H1 (cell line): ENCODE results near the gene RASA1. TPM values are rescaled to one million over a fixed set of nuclear protein-coding genes. Genes with fewer than 3 reads are reported as not detected.

ENCODE experiments used
- CTCF ChIA-PET: fragments of 300-600 bp; sonication (Branson Sonifier 250); formaldehyde crosslinking; loops from one replicate; lab custom pipeline; 2021; ENCODE audit not compliant: partially characterized antibody; lab: Charles Lee
- POLR2A ChIA-PET: fragments of 300-600 bp; sonication (Branson Sonifier 250); formaldehyde crosslinking; loops from one replicate; lab custom pipeline; 2021; ENCODE audit warnings: inconsistent platforms; ENCODE audit not compliant: partially characterized antibody; lab: Charles Lee
- DNase-seq, 2 experiments: peaks; one replicate each; pipeline versions ENCODE4 v3.0.0 to v3.0.0-alpha.2; 2010 to 2022; ENCODE audit warnings: low spot score in 2 of 2, low read depth in 1 of 2, mixed read lengths in 1 of 2
- FAIRE-seq: peaks from 2 replicates; lab custom pipeline; 2011; peaks lifted over from hg19 to GRCh38; lab: Jason Lieb, UNC
- H2AFZ ChIP-seq: 2 replicates; pipeline ENCODE4 v1.8.1; 2012; ENCODE audit warnings: low read length, inconsistent platforms
- H2AK5ac ChIP-seq: 2 replicates; pipeline ENCODE4 v1.6.1; 2013; ENCODE audit warnings: low read depth, low read length
- H2BK120ac ChIP-seq: replicated peaks from 2 replicates; pipeline ENCODE3; 2013; ENCODE audit warnings: low read depth, low read length, inconsistent platforms
- H2BK12ac ChIP-seq: 2 replicates; pipeline ENCODE4 v1.6.1; 2013; ENCODE audit warnings: low read depth, low read length
- H2BK15ac ChIP-seq: 2 replicates; pipeline ENCODE4 v1.6.1; 2013; ENCODE audit warnings: low read length
- H2BK20ac ChIP-seq: 2 replicates; pipeline ENCODE4 v1.6.1; 2013; ENCODE audit warnings: low read length
- H2BK5ac ChIP-seq: 2 replicates; pipeline ENCODE4 v1.6.1; 2013; ENCODE audit warnings: low read depth, low read length
- H3K14ac ChIP-seq: 2 replicates; pipeline ENCODE4 v1.6.1; 2013; ENCODE audit warnings: inconsistent platforms; ENCODE audit not compliant: insufficient read length
- H3K18ac ChIP-seq: 2 replicates; pipeline ENCODE4 v1.6.1; 2013; ENCODE audit warnings: low read length; ENCODE audit errors: extremely low read depth
- H3K23ac ChIP-seq: 2 replicates; pipeline ENCODE4 v1.6.1; 2013; ENCODE audit warnings: inconsistent platforms; ENCODE audit not compliant: insufficient read length
- H3K23me2 ChIP-seq: 2 replicates; pipeline ENCODE4 v1.6.1; 2013; ENCODE audit warnings: low read depth, low read length
- H3K27ac ChIP-seq: 2 replicates; pipeline ENCODE4 v1.6.1; 2011; ENCODE audit warnings: low read depth, low read length, inconsistent platforms
- H3K27me3 ChIP-seq, 4 experiments: replicated peaks in 1 of 4; 1 replicate in 1 of 4; 2 replicates in 3 of 4; pipeline versions ENCODE4 v1.6.1 to v1.8.1; 2011 to 2013; ENCODE audit warnings: low read length in 3 of 4, mild to moderate bottlenecking in 3 of 4, inconsistent platforms in 2 of 4, mixed read lengths in 2 of 4, moderate library complexity in 1 of 4; ENCODE audit not compliant: control insufficient read depth in 3 of 4, insufficient read depth in 3 of 4; ENCODE audit errors: extremely low read depth in 1 of 4
- H3K36me3 ChIP-seq, 4 experiments: 2 replicates each; pipeline versions ENCODE4 v1.6.1 to v1.8.1; 2011 to 2013; ENCODE audit warnings: mild to moderate bottlenecking in 4 of 4, low read length in 3 of 4, moderate library complexity in 2 of 4, control low read depth in 1 of 4, inconsistent platforms in 1 of 4; ENCODE audit not compliant: insufficient read depth in 4 of 4, control insufficient read depth in 2 of 4
- H3K4ac ChIP-seq: replicated peaks from 2 replicates; pipeline ENCODE3; 2013; ENCODE audit warnings: low read length, low read depth, mixed read lengths, inconsistent platforms; ENCODE audit not compliant: insufficient read length
- H3K4me1 ChIP-seq, 4 experiments: replicated peaks in 1 of 4; 1 replicate in 1 of 4; 2 replicates in 3 of 4; pipeline versions ENCODE4 v1.6.1 to v1.8.1; 2011 to 2013; ENCODE audit warnings: low read length in 3 of 4, inconsistent platforms in 2 of 4, mixed read lengths in 1 of 4; ENCODE audit not compliant: insufficient read depth in 4 of 4, control insufficient read depth in 3 of 4
- H3K4me2 ChIP-seq, 2 experiments: 2 replicates each; pipeline versions ENCODE4 v1.6.1 to v1.8.1; 2011 to 2013; ENCODE audit warnings: low read depth in 2 of 2, low read length in 2 of 2, control low read depth in 1 of 2, inconsistent platforms in 1 of 2, mild to moderate bottlenecking in 1 of 2; ENCODE audit not compliant: insufficient read depth in 1 of 2
- H3K4me3 ChIP-seq, 4 experiments: fragments of 200-600, 300-600 bp in 1 of 4; sonication (generic), shearing (Covaris generic), sonication (Bioruptor Twin) in 1 of 4; 2 replicates each; pipeline versions ENCODE4 v1.5.1 to v1.8.1; 2011 to 2016; ENCODE audit warnings: low read length in 4 of 4, low read depth in 3 of 4, control low read depth in 2 of 4, inconsistent platforms in 2 of 4, mild to moderate bottlenecking in 2 of 4, mixed read lengths in 1 of 4, moderate library complexity in 1 of 4; ENCODE audit not compliant: insufficient read depth in 2 of 4; ENCODE audit errors: extremely low read depth in 1 of 4
- H3K56ac ChIP-seq: replicated peaks from 2 replicates; pipeline ENCODE3; 2013; ENCODE audit warnings: low read depth, mild to moderate bottlenecking, mixed read lengths, low read length, inconsistent platforms; ENCODE audit not compliant: insufficient read length
- H3K79me1 ChIP-seq: 2 replicates; pipeline ENCODE4 v1.6.1; 2013; ENCODE audit warnings: low read depth, low read length, control low read depth
- H3K79me2 ChIP-seq, 2 experiments: 2 replicates each; pipeline versions ENCODE4 v1.6.1 to v1.8.1; 2012 to 2013; ENCODE audit warnings: low read length in 2 of 2, mild to moderate bottlenecking in 2 of 2, inconsistent platforms in 1 of 2; ENCODE audit not compliant: insufficient read depth in 2 of 2, control insufficient read depth in 1 of 2
- H3K9ac ChIP-seq, 4 experiments: replicated peaks in 1 of 4; 1 replicate in 1 of 4; 2 replicates in 3 of 4; pipeline versions ENCODE4 v1.6.1 to v1.8.1; 2011 to 2013; ENCODE audit warnings: low read depth in 3 of 4, low read length in 3 of 4, control low read depth in 2 of 4, mild to moderate bottlenecking in 2 of 4, moderate library complexity in 2 of 4, inconsistent platforms in 1 of 4; ENCODE audit errors: extremely low read depth in 1 of 4
- H3K9me3 ChIP-seq, 2 experiments: 2 replicates each; pipeline versions ENCODE4 v1.6.1 to v1.8.1; 2012 to 2013; ENCODE audit warnings: mild to moderate bottlenecking in 2 of 2, moderate library complexity in 2 of 2, control low read depth in 1 of 2, inconsistent platforms in 1 of 2, low read depth in 1 of 2, low read length in 1 of 2, mixed read lengths in 1 of 2; ENCODE audit not compliant: insufficient read depth in 2 of 2
- H4K20me1 ChIP-seq, 2 experiments: replicated peaks in 1 of 2; 2 replicates each; pipeline versions ENCODE3 to v1.8.1; 2011 to 2013; ENCODE audit warnings: inconsistent platforms in 2 of 2, low read length in 2 of 2, mild to moderate bottlenecking in 1 of 2; ENCODE audit not compliant: insufficient read depth in 2 of 2, control insufficient read depth in 1 of 2
- H4K5ac ChIP-seq: 2 replicates; pipeline ENCODE4 v1.6.1; 2013; ENCODE audit warnings: low read length, low read depth, mixed read lengths, inconsistent platforms; ENCODE audit not compliant: insufficient read length
- H4K8ac ChIP-seq: 2 replicates; pipeline ENCODE4 v1.8.0; 2013; ENCODE audit warnings: mild to moderate bottlenecking, moderate library complexity, low read length, inconsistent platforms; ENCODE audit not compliant: insufficient read depth; ENCODE audit errors: extremely low read depth
- H4K91ac ChIP-seq: replicated peaks from 2 replicates; pipeline ENCODE3; 2013; ENCODE audit warnings: low read length, mixed read lengths, inconsistent platforms; ENCODE audit not compliant: insufficient read length
- ATF3 ChIP-seq: IDR thresholded peaks from 2 replicates; pipeline ENCODE4 v1.6.1; 2011; ENCODE audit warnings: low read depth, mild to moderate bottlenecking, low read length; ENCODE audit not compliant: insufficient read depth
- EZH2 ChIP-seq: fragments of 200-600 bp; sonication (generic); IDR thresholded peaks from 2 replicates; pipeline ENCODE4 v1.7.1; 2012; ENCODE audit warnings: low read depth, mild to moderate bottlenecking, moderate library complexity, low read length, inconsistent platforms; ENCODE audit not compliant: severe bottlenecking
- FOSL1 ChIP-seq: IDR thresholded peaks from 2 replicates; pipeline ENCODE4 v1.6.1; 2011; ENCODE audit warnings: mild to moderate bottlenecking, low read depth, low read length, moderate library complexity; ENCODE audit not compliant: insufficient read depth
- KDM1A ChIP-seq: fragments of 200-600, 300-600 bp; sonication (generic); IDR thresholded peaks from 2 replicates; pipeline ENCODE4 v1.7.1; 2016; ENCODE audit warnings: mild to moderate bottlenecking, low read length, borderline replicate concordance
- KDM5A ChIP-seq: fragments of 200-600 bp; IDR thresholded peaks from 2 replicates; pipeline ENCODE4 v1.7.1; 2012; ENCODE audit warnings: mild to moderate bottlenecking, low read length, inconsistent platforms, mixed read lengths
- MAFK ChIP-seq: IDR thresholded peaks from 2 replicates; pipeline ENCODE4 v1.6.1; 2012; ENCODE audit warnings: low read depth, mild to moderate bottlenecking, improper control_type of control experiment, low read length
- POLR2A ChIP-seq, 2 experiments: IDR thresholded peaks; 1 replicate in 1 of 2; 2 replicates in 1 of 2; pipeline ENCODE4 v1.6.1; 2011; ENCODE audit warnings: low read depth in 2 of 2, low read length in 2 of 2, mild to moderate bottlenecking in 2 of 2; ENCODE audit errors: control extremely low read depth in 1 of 2
- POU5F1 ChIP-seq: IDR thresholded peaks from 2 replicates; pipeline ENCODE4 v1.6.1; 2011; ENCODE audit warnings: low read depth, mild to moderate bottlenecking, low read length, moderate library complexity
- RAD21 ChIP-seq, 2 experiments: IDR thresholded peaks in 1 of 2; conservative IDR thresholded peaks in 1 of 2; 2 replicates each; pipeline ENCODE4 v1.6.1; 2011; ENCODE audit warnings: low read depth in 2 of 2, low read length in 2 of 2, improper control_type of control experiment in 1 of 2, inconsistent platforms in 1 of 2, mild to moderate bottlenecking in 1 of 2, moderate library complexity in 1 of 2
- RBBP5 ChIP-seq: IDR thresholded peaks from 2 replicates; pipeline ENCODE4 v1.7.1; 2012; ENCODE audit warnings: low read depth, mild to moderate bottlenecking, inconsistent platforms, low read length, moderate library complexity, borderline replicate concordance
- SP2 ChIP-seq: IDR thresholded peaks from 2 replicates; pipeline ENCODE4 v1.6.1; 2012; ENCODE audit warnings: mild to moderate bottlenecking, low read length, inconsistent platforms
- TAF1 ChIP-seq: IDR thresholded peaks from 2 replicates; pipeline ENCODE4 v1.6.1; 2011; ENCODE audit warnings: mild to moderate bottlenecking, low read depth, low read length
- TCF12 ChIP-seq: IDR thresholded peaks from 2 replicates; pipeline ENCODE4 v1.6.1; 2011; ENCODE audit warnings: low read depth, mild to moderate bottlenecking, low read length
- WGBS, 2 experiments: shearing (Covaris generic) in 1 of 2; methylation state at CpG; one replicate each; pipeline versions ENCODE4 v1.1.6 to v1.1.7; 2013 to 2015; ENCODE audit warnings: low lambda C conversion rate in 2 of 2, mixed read lengths in 2 of 2, inconsistent platforms in 1 of 2, low coverage in 1 of 2, missing lambda C conversion rate in 1 of 2; ENCODE audit not compliant: insufficient replicate concordance in 2 of 2, insufficient coverage in 1 of 2, insufficient read length in 1 of 2; ENCODE audit errors: extremely low coverage in 1 of 2, missing lambda C conversion rate in 1 of 2; 5-methylcytosine and 5-hydroxymethylcytosine counted together
- polyA plus RNA-seq, 7 experiments: library from polyadenylated mRNA; depleted of rRNA in 3 of 7; stranded (reverse) in 5 of 7; unstranded in 2 of 7; fragments of >200 nt in 5 of 7; fragments of 200-250 nt in 2 of 7; gene quantifications; 1 replicate in 5 of 7; 2 replicates in 1 of 7; 4 replicates in 1 of 7; pipeline versions ENCODE4 v1.2.1 to v1.2.3, GENCODE V29; 2011 to 2013; ENCODE audit warnings: missing spikeins in 2 of 7, mixed read lengths in 2 of 7
- total RNA-seq: library from RNA; stranded (reverse); fragmentation: NEBNext Ultra II Directional; extraction: Animal tissue kit (Norgen Biotek cat#: 25700); gene quantifications from 2 replicates; pipeline ENCODE4 v1.2.1, GENCODE V29; 2021

The RASA1 gene
- total and polyA plus RNA-seq, 2 of the 8 experiments (the other 6 are each of a cell fraction or from before 2014, with no cell fraction given): 15.9 to 33.8 TPM

DNA sequence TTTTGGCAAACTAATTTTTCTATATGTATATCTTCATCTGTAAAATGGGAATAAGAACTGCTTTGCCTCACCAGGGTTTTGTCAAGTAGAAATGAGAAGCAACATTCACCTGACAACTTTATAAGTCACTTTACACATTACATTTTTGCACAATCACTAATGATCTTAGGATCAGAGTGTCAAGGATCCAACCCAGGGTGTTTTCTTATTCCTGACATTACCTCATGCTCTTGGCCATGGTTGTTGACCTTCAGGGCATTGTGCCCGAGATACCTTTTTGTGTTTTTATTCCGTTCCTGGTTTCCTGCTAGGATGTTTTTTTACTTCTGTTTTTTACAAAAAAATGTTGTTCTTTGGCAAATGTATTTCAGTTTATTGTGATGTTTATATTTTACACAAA lies 22.2 kb upstream of the RASA1 start:
- DNase-seq: no peak
- H3K36me3 ChIP-seq: no peaks in the 10 kb centered on the region
- no peaks in the 10 kb centered on the region for H3K9me3 ChIP-seq
- H3K4me3 ChIP-seq: no peak overlapping the region
- H2BK20ac ChIP-seq: no peak overlapping the region
- H3K4ac ChIP-seq: no peak overlapping the region
- H2AK5ac ChIP-seq: no peak overlapping the region
- no peaks in the 10 kb centered on the region for H3K79me2 ChIP-seq
- H2BK120ac ChIP-seq: no peak overlapping the region
- no peak overlapping the region for H3K4me2 ChIP-seq
- no peak overlapping the region for H3K56ac ChIP-seq
- no peaks in the 10 kb centered on the region for H3K4me1 ChIP-seq
- WGBS, 2 experiments: 100% methylated on average over 2 of the region's 2 CpGs; no CpG with 5 or more reads in 1 of the 2 experiments
- no peaks in the 10 kb centered on the region for H4K20me1 ChIP-seq
- H4K5ac ChIP-seq: no peak overlapping the region
- H4K8ac ChIP-seq: no peak overlapping the region
- H3K27me3 ChIP-seq: no peaks in the 10 kb centered on the region
- ChIA-PET POLR2A (no interaction called here), CTCF (no interaction called here)
- H3K79me1 ChIP-seq: no peaks in the 10 kb centered on the region
- TF ChIP-seq POLR2A (IDR thresholded peaks at IDR 0.05; ENCODE audit: control extremely low read depth in 1 of 2, low read depth in 2 of 2, low read length in 2 of 2) (no peak), KDM5A (no peak), FOSL1 (no peak), EZH2 (no peak), TAF1 (no peak), POU5F1 (no peak), MAFK (no peak), KDM1A (no peak), TCF12 (no peak), ATF3 (no peak), RBBP5 (no peak), SP2 (no peak), RAD21 (IDR thresholded peaks at IDR 0.05 in 1 of 2, conservative IDR thresholded peaks at IDR 0.05 in 1 of 2; ENCODE audit: low read depth in 2 of 2, low read length in 2 of 2) (no peak)
- H4K91ac ChIP-seq: no peak overlapping the region
- no peak overlapping the region for H2BK12ac ChIP-seq
- no peaks in the 10 kb centered on the region; the same call in 1 of the 2 replicates for H3K23me2 ChIP-seq
- H2BK5ac ChIP-seq: no peak overlapping the region
- H3K18ac ChIP-seq: no peak overlapping the region
- no peak for FAIRE-seq
- H3K9ac ChIP-seq: no peak overlapping the region
- no peak overlapping the region for H2AFZ ChIP-seq
- H2BK15ac ChIP-seq: no peak overlapping the region
- H3K27ac ChIP-seq: no peak overlapping the region
- H3K23ac ChIP-seq: no peak overlapping the region
- H3K14ac ChIP-seq: no peak overlapping the region
